ENCODE data around the gene RANBP1. TPM values are rescaled to one million over a fixed set of nuclear protein-coding genes. Genes with fewer than 3 reads are reported as not detected.

RANBP1 gene
- total and polyA plus RNA-seq, 2 of the 13 experiments (the other 11 are each of a cell fraction or from before 2014, with no cell fraction given): 181 to 492 TPM

DNA sequence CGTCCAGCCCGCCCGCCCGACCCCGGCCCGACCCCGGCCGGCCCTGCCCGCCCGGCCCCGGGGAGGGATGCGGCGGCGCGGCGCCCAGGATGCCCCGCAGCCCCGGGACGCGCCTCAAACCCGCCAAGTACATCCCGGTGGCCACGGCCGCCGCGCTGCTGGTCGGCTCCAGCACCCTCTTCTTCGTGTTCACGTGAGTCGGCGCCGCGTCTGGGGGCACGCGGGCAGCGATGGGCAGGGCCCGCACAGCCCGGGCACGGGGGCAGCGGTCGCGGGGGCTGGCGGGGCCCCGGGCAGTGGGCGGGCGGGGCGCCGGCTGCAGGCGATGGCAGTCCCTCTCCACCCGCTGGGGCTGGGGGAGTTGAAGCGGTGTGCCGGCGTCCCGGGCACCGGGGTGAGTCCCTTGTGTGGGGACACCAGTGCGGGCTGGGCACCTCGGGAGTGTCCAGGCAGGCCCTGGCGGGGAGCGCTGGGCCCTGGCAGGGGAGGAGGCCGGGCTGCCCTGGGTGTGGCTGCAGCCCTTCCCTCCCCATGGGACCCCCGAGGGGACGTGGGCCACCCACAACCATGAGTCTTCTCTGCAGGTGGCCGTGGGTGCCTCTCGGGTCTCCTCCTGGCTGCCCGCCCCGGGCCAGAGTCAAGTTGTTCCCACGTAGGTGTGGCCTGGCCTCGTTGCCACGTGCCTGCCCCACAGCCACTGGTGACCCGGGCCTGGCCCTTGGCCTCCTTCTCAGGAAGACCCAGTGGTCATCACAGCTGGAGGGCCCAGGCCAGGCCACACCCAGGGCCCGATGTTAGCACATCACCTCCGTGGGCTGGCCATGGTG lies 16.2 kb downstream of the RANBP1 start (continued):
- TF ChIP-seq, protein P1, sequence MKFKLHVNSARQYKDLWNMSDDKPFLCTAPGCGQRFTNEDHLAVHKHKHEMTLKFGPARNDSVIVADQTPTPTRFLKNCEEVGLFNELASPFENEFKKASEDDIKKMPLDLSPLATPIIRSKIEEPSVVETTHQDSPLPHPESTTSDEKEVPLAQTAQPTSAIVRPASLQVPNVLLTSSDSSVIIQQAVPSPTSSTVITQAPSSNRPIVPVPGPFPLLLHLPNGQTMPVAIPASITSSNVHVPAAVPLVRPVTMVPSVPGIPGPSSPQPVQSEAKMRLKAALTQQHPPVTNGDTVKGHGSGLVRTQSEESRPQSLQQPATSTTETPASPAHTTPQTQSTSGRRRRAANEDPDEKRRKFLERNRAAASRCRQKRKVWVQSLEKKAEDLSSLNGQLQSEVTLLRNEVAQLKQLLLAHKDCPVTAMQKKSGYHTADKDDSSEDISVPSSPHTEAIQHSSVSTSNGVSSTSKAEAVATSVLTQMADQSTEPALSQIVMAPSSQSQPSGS (CRISPR knock-in tag; IDR thresholded peaks at IDR 0.05): no peak
- TF ChIP-seq, protein P2, sequence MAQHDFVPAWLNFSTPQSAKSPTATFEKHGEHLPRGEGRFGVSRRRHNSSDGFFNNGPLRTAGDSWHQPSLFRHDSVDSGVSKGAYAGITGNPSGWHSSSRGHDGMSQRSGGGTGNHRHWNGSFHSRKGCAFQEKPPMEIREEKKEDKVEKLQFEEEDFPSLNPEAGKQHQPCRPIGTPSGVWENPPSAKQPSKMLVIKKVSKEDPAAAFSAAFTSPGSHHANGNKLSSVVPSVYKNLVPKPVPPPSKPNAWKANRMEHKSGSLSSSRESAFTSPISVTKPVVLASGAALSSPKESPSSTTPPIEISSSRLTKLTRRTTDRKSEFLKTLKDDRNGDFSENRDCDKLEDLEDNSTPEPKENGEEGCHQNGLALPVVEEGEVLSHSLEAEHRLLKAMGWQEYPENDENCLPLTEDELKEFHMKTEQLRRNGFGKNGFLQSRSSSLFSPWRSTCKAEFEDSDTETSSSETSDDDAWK (CRISPR knock-in tag; IDR thresholded peaks at IDR 0.05): no peak
- TF ChIP-seq YEATS2 (CRISPR knock-in tag; IDR thresholded peaks at IDR 0.05; ENCODE audit: borderline replicate concordance) (no peak), HIVEP1 (CRISPR knock-in tag; IDR thresholded peaks at IDR 0.05) (peak; percentile 40; the same call in 1 of the 2 replicates), HMG20B (CRISPR knock-in tag; conservative IDR thresholded peaks at IDR 0.05) (no peak), PRMT3 (CRISPR knock-in tag; IDR thresholded peaks at IDR 0.05; ENCODE audit: borderline replicate concordance, low read depth) (no peak), ONECUT2 (CRISPR knock-in tag; IDR thresholded peaks at IDR 0.05) (no peak), HNRNPLL (IDR thresholded peaks at IDR 0.05; ENCODE audit: low read depth, low read length, poor library complexity, severe bottlenecking) (no peak), MEF2D (CRISPR knock-in tag; IDR thresholded peaks at IDR 0.05) (no peak), ATF7-NPFF (CRISPR knock-in tag; IDR thresholded peaks at IDR 0.05; ENCODE audit: low read depth) (no peak), GPN1 (CRISPR knock-in tag; IDR thresholded peaks at IDR 0.05; ENCODE audit: borderline replicate concordance) (no peak), DNMT1 (CRISPR knock-in tag; IDR thresholded peaks at IDR 0.05) (0 out of 2 replicates have a peak, but pooled peaks have one; percentile 55), ZNF12 (CRISPR knock-in tag; IDR thresholded peaks at IDR 0.05) (no peak), POLR2A (IDR thresholded peaks at IDR 0.05; ENCODE audit: insufficient read depth in 1 of 2, low read depth in 2 of 2, low read length in 2 of 2) (no peak), ZNF776 (CRISPR knock-in tag; IDR thresholded peaks at IDR 0.05) (no peak), GFI1 (CRISPR knock-in tag; IDR thresholded peaks at IDR 0.05; ENCODE audit: borderline replicate concordance) (no peak), ZNF83 (CRISPR knock-in tag; IDR thresholded peaks at IDR 0.05; ENCODE audit: borderline replicate concordance) (no peak), PAX8 (CRISPR knock-in tag; IDR thresholded peaks at IDR 0.05; ENCODE audit: borderline replicate concordance) (no peak), ZNF367 (CRISPR knock-in tag; IDR thresholded peaks at IDR 0.05; ENCODE audit: borderline replicate concordance) (no peak), ARNT (IDR thresholded peaks at IDR 0.05) (no peak)
- TF ChIP-seq, protein P3, sequence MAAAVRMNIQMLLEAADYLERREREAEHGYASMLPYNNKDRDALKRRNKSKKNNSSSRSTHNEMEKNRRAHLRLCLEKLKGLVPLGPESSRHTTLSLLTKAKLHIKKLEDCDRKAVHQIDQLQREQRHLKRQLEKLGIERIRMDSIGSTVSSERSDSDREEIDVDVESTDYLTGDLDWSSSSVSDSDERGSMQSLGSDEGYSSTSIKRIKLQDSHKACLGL (CRISPR knock-in tag; IDR thresholded peaks at IDR 0.05): peak; percentile 19; the same call in 1 of the 2 replicates
- TF ChIP-seq, protein P4, sequence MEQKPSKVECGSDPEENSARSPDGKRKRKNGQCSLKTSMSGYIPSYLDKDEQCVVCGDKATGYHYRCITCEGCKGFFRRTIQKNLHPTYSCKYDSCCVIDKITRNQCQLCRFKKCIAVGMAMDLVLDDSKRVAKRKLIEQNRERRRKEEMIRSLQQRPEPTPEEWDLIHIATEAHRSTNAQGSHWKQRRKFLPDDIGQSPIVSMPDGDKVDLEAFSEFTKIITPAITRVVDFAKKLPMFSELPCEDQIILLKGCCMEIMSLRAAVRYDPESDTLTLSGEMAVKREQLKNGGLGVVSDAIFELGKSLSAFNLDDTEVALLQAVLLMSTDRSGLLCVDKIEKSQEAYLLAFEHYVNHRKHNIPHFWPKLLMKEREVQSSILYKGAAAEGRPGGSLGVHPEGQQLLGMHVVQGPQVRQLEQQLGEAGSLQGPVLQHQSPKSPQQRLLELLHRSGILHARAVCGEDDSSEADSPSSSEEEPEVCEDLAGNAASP (CRISPR knock-in tag; IDR thresholded peaks at IDR 0.05; ENCODE audit: borderline replicate concordance): no peak
- TF ChIP-seq, protein P5, sequence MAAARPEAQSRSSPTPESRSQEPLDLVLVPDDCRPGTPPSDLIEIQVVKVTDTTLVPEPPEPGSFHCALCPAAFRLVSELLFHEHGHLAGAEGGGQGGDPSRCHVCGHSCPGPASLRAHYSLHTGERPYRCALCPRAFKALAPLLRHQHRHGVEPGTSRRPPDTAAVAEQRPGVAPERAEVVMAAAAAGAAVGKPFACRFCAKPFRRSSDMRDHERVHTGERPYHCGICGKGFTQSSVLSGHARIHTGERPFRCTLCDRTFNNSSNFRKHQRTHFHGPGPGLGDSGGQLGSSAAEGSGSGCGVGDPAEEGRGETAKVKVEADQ (CRISPR knock-in tag; IDR thresholded peaks at IDR 0.05; ENCODE audit: borderline replicate concordance): no peak
- TF ChIP-seq, protein P6, sequence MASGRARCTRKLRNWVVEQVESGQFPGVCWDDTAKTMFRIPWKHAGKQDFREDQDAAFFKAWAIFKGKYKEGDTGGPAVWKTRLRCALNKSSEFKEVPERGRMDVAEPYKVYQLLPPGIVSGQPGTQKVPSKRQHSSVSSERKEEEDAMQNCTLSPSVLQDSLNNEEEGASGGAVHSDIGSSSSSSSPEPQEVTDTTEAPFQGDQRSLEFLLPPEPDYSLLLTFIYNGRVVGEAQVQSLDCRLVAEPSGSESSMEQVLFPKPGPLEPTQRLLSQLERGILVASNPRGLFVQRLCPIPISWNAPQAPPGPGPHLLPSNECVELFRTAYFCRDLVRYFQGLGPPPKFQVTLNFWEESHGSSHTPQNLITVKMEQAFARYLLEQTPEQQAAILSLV (CRISPR knock-in tag; IDR thresholded peaks at IDR 0.05; ENCODE audit: borderline replicate concordance): peak; percentile 55; the same call in 1 of the 2 replicates
